Lower leg skin (tissue), 4 donors: Measurements from ENCODE around the gene MTFR1L. TPM values are rescaled to one million over a fixed set of nuclear protein-coding genes. Genes with fewer than 3 reads are reported as not detected.
"Not testable (repeated sequence)": the region's sequence is repeated elsewhere in the genome, so short reads cannot be mapped to it uniquely, and the experiment has no call there.

ENCODE experiments used
- DNase-seq, 2 donors: peaks; one replicate each; pipeline ENCODE4 v3.0.0-alpha.2; 2019; ENCODE audit warnings: low spot score in 2 of 2
- H3K4me3 ChIP-seq: fragments of 200-600 bp; sonication (generic); 2 replicates; pipeline ENCODE4 v1.5.1; 2017; ENCODE audit warnings: mild to moderate bottlenecking, low read depth; ENCODE audit not compliant: poor library complexity, severe bottlenecking
- CTCF ChIP-seq, 3 donors: fragments of 450-650 bp; IDR thresholded peaks; one replicate each; pipeline ENCODE4 v1.5.1; 2016; ENCODE audit warnings: antibody characterized with exemption in 3 of 3, mild to moderate bottlenecking in 3 of 3, moderate library complexity in 2 of 3
- POLR2A ChIP-seq, 2 donors: fragments of 450-650 bp; IDR thresholded peaks; one replicate each; pipeline ENCODE4 v1.6.1; 2016 to 2017; ENCODE audit warnings: antibody characterized with exemption in 2 of 2, mild to moderate bottlenecking in 1 of 2, moderate library complexity in 1 of 2
- WGBS, 2 donors: methylation state at CpG; one replicate each; pipeline ENCODE4 v1.1.5; 2018; 5-methylcytosine and 5-hydroxymethylcytosine counted together
- intact Hi-C: fragments of 100-400 bp; cut with DNase I; formaldehyde crosslinking; loops from one replicate; pipeline ENCODE4 v1.15.0; 2023; ENCODE audit warnings: low total_unique reads
- total RNA-seq, 4 donors: library from RNA; depleted of rRNA; stranded (reverse); fragments of >200 nt; gene quantifications; one replicate each; pipeline ENCODE4 v1.1.0, GENCODE V29; 2016

Gene MTFR1L
- total RNA-seq, 4 donors from 2014 or later, result 34.9 to 46.1 (median 39.7) TPM

- intact Hi-C loops, result loop anchor here (10.0 kb wide), 1 partner anchor 160 kb away; the partner anchor contains the start of gene PAFAH2
- no peak for DNase-seq
- no peak for TF ChIP-seq CTCF (IDR thresholded peaks at IDR 0.05)
- TF ChIP-seq POLR2A (IDR thresholded peaks at IDR 0.05), result no peak
These were observed 15.1 kb downstream of the MTFR1L start for GRCh38 chr1:25834894-25835293.

GRCh38 chr1:25836695-25837094 is 16.9 kb downstream of the MTFR1L start:
- no peak overlapping the region for H3K4me3 ChIP-seq
- no peak for DNase-seq
- WGBS, 2 donors, result 78 to 80% methylated on average over 3 of the region's 3 CpGs
- TF ChIP-seq POLR2A (IDR thresholded peaks at IDR 0.05) (no peak), CTCF (IDR thresholded peaks at IDR 0.05) (no peak)
- intact Hi-C loops, result loop anchor here (10.0 kb wide), 1 partner anchor 158 kb away; the partner anchor contains the start of gene PAFAH2

More at GRCh38 chr1:25834894-25835293, 15.1 kb downstream of the MTFR1L start:
- H3K4me3 ChIP-seq, result no peak overlapping the region
- 63 to 64% methylated on average over 3 of the region's 3 CpGs for WGBS, 2 donors

GRCh38 chr1:25837262-25837875 is 17.6 kb downstream of the MTFR1L start:
- no peak overlapping the region for H3K4me3 ChIP-seq
- intact Hi-C loops, result loop anchor here (10.0 kb wide), 1 partner anchor 157 kb away; the partner anchor contains the start of gene PAFAH2
- no peak for DNase-seq
- WGBS, 2 donors, result 83 to 88% methylated on average over 1 of the region's 1 CpG
- TF ChIP-seq POLR2A (IDR thresholded peaks at IDR 0.05), result no peak
- TF ChIP-seq CTCF (IDR thresholded peaks at IDR 0.05), result no peak

GRCh38 chr1:25839808-25840207 is 20.1 kb downstream of the MTFR1L start:
- not testable (repeated sequence) for H3K4me3 ChIP-seq, DNase-seq
- 95 to 98% methylated on average over 4 of the region's 4 CpGs for WGBS, 2 donors
- intact Hi-C loops, result loop anchor here (10.0 kb wide), 1 partner anchor 155 kb away; the partner anchor contains the start of gene PAFAH2

- TF ChIP-seq POLR2A (IDR thresholded peaks at IDR 0.05) (no peak), CTCF (IDR thresholded peaks at IDR 0.05) (no peak)
- no peak for DNase-seq
- no peak overlapping the region for H3K4me3 ChIP-seq
- WGBS, 2 donors, result 86 to 89% methylated on average over 3 of the region's 3 CpGs
- intact Hi-C loops, result no loop called here
These were observed 23.7 kb downstream of the MTFR1L start for GRCh38 chr1:25843483-25843882.

- no peak for TF ChIP-seq POLR2A (IDR thresholded peaks at IDR 0.05)
- no peak for TF ChIP-seq CTCF (IDR thresholded peaks at IDR 0.05)
- no peak overlapping the region for H3K4me3 ChIP-seq
- no peak for DNase-seq
- intact Hi-C loops, result no loop called here
- WGBS, 2 donors, result 90 to 98% methylated on average over 3 of the region's 3 CpGs
These were observed 25.0 kb downstream of the MTFR1L start for GRCh38 chr1:25844536-25845337.
